Activated gamma-delta T cell (primary cell): ENCODE data around the gene NRG3.
"Not testable (repeated sequence)": the region's sequence is repeated elsewhere in the genome, so short reads cannot be mapped to it uniquely, and the experiment has no call there.

Experiments used
- DNase-seq: peaks from one replicate; lab custom pipeline; 2025; lab: John Stamatoyannopoulos, UW

The NRG3 gene

DNA sequence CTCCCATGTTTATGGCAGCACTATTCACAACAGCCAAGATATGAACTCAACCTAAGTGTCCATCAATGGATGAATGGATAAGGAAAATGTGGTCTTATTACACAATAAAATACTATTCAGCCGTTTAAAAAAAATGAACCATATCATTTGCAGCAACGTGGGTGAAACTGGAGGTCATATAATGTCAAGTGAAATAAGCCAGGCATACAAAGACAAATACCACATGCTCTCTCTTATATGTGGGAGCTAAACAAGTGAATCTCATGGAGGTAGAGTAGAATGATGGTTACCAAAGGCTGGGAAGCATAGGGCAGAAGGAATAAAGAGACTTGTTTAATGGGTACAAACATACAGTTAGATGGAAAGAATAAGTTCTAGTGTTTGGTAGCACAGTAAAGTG lies 699.1 kb downstream of the NRG3 start:
- no peak for DNase-seq

DNA sequence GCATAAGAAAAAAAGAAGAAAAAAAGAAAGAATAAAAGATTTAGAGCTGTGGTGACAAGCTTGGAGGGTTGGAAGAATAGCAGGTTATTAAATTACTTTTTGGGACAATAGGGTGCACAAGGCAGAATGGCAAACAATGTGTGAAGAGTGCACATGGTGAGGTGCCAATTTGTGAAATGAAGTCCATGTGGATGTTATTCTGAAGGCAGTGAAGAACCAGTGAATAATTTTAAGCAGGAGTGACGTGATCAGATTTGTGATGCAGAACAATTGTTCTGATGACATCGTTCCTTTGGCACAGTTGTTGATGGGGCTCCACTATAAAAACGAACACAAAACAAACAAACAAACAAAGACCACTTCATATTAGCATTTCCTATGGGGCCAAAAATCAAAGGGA lies 700.3 kb downstream of the NRG3 start:
- no peak for DNase-seq

DNA sequence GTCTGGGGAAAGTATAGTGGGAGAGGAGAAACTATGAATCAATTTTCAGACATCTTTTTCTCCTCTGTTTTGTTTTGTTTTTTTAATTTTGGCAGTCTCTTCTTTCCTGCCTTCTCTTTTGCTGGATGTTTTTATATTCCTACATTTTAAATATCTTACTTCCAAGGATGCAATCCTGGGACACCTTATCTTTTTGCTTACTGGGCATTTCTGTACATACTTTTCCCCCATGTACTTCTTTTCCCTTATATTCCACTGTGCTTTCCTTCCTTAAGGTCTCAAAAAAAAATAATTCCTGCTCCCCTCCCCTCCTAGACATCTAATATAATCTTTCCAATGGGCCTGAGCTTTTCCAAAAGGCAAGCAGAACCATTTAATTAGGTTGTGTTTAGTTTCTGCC lies 701.1 kb downstream of the NRG3 start:
- no peak for DNase-seq

DNA sequence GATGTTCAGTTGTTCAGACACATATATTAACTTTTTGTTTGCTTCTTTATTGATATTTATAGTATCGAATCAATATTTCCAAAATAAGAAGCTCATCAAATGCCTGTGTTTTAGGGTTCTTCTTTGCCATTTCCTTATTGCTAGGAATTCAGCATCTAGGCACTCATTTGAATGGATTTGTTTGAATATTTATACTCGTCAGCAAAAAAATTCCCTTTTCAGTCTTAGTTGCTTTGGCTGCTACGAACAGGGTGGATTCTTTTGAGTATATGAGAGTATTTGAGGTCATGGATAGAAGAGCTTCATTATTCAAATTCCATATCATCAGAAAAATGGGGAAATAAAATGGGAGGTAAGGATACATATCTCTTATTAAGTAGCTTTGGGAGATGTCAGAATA lies 706.9 kb downstream of the NRG3 start:
- no peak for DNase-seq

DNA sequence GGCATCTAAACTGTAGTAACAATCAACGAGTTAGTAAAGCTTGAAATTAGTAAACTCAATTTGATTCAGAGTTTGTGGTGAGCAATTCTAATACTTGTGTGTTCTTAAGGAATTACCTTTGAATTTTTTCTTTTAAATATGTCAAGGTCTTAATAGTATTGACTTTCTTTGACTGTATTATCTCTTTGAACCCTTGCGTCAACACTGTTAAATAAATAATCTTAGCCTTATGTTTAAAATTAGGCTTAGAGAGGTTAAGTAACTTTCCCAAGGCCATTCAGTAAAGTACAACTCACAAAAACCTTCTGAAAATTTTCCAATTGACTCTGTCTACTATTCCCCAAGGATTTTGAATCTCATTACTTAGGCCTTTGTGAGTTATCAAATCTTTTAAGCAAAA lies 716.4 kb downstream of the NRG3 start:
- DNase-seq = no peak

DNA sequence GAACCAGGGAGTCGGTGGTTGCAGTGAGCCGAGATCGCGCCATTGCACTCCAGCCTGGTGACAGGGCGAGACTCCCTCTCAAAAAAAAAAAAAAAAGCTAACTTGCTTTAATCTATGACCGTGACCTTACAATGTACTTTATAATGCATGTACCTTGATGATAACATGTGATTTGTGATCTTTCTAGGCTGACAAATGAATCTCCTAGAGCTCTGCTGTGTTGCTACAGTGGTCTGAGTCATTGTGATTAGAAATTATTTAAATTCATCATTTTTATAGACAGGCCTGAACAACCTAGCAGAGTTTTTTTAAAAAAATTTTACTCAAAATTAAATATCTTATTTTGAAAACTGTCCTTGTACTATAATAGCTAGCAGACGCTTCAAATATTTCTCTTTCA lies 722.8 kb downstream of the NRG3 start:
- DNase-seq = no peak

DNA sequence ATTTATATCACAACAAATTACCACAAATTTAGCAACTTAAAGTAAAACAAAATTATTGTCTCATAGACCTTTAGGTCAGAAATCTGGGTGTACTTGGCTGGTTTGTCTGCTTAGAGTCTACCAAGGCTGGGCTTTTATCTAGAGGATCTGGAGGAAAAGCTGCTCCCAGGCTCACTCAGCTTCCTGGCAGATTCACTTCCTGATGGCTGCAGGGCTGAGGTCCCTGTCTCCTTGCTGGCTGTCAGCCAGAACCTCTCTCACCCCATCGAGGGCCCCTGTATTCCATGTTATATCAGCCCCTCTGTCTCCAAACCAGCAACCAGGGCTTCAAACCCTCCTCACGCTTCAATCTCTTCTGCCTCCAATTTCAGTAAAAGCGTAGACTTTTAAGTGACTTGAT lies 734.9 kb downstream of the NRG3 start:
- DNase-seq = no peak

DNA sequence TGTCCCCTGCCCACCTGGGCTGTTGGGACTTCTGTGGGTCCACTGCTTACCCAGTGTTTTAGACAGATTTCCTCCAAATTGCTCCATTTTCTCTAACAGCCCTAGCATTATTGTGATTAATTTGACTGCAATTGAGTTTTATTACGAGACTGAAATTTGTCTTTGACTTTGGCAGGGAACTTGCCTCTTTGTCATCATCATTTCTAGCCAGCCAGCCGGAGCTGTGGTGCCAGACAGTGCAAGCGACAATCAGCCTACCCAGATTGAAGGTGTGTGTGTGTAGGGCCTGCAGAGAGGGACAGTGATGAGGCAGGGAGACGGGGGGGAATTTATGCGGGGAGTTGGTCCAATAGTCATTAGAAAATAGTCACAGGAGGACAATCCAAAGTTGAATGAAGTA lies 743.0 kb downstream of the NRG3 start:
- no peak for DNase-seq

DNA sequence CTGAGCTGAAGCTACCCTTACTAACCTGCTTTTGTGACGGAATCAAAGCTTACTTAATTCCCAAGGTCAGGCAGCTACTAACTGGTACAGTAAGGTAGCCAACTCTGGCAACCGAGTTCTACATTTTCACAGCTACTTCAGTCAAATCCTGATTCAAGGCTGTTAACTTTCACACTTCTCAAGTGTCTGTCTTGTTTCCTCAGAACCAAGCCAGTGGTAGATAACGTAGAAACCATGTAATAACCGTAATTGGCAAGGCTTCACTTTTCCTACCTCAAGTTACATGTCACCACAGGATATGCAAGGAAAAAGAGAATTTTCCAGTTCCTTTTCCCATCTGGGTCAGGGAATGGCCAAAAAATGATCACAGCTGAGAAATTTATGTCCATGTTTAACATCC lies 746.7 kb downstream of the NRG3 start:
- no peak for DNase-seq

DNA sequence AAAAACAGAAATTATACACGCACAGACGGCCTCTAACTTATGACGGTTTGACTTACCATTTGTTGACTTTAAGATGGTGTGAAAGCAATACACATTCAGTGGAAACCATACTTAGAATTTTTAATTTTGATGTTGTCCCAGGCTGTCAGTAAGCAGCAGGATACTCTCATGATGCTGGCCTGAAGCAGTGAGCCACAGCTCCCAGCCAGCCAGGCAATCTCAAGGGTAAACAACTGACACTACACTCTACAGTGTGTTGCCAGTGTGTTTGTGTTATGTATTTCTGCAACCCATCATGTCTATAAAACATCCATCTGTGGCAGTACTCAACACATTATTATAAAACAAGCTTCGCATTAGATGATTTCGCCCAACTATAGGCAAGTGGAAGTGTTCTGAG lies 747.5 kb downstream of the NRG3 start:
- no peak for DNase-seq

DNA sequence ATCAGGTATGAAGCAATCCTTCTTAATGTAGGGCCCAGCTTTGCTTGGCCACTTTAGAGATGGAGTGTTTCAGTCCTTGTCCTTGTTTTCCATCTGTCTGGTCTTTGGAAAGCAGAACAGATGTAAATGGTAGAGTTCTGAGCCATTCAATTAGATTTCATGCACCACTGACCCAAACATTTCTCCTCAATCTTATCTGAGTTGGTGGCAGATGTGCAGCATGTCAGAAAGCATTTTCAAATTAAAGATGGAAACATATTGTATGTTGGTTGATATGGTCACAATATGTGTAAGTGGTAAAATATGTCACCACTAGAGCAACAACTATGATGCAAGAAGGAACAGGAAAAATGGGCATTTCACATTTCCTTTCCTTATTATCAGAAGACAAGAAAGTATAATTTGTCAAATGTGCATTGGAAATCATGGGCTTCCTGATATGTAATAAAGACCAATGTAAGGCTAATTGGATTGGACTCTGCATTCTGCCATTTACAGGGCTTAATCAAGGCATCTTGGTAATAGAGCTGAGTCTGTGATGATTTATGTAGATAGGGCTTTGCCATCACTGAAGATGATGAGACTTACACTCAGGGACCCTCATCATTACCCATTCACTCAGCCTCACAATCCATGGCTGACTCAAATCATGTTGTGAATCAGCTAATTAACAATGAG lies 750.7 kb downstream of the NRG3 start:
- DNase-seq = no peak

DNA sequence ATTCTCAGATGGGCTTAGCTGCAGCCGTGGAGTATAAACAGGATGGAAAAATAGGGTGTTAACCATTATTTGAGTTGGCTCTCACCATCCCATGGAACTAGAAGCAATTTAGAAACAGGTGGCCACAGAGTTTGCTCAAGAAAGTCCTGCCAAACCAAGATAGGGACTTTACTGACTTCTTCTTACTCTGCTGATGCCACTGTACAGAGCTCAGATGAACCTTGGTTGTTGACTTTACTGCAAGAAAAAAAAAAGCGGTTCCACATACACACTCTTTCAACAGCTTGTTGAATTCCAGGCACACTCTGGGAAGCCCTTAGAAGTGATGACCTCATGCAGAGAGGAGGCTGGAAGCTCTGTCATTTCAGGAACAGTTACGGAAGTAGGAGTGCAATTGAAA lies 753.4 kb downstream of the NRG3 start:
- DNase-seq = no peak

DNA sequence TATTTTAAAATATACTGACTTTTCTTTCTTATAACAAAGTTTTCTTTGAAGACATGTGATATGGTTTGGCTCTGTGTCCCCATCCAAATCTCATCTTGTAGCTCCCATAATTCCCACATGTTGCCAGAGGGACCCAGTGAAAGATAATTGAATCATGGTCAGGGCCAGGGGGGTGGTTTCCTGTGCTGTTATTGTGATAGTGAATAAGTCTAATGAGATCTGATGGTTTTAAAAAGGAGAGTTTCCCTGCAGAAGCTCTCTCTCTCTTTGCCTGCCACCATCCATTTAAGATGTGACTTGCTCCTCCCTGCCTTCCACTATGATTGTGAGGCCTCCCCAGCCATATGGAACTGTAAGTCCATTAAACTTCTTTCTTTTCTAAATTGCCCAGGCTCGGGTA lies 768.1 kb downstream of the NRG3 start:
- no peak for DNase-seq

DNA sequence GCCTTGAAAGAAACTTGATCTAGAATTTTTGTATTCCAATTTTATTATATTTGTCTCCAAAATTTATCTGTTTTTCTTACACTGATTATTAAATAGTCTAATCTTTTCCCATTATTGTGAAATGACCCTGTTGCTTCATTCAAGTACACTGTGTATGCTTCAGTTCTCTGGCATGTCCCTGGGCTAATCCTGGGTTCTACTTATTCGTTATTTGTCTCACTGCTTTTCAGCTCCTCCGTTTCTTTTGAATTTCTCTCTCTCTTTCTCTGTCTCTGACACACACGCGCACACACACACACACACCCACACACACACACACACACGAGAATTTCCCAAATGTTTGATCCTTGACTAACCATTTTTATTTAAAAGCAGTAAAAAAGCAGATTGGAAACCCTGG lies 768.6 kb downstream of the NRG3 start:
- DNase-seq = no peak

DNA sequence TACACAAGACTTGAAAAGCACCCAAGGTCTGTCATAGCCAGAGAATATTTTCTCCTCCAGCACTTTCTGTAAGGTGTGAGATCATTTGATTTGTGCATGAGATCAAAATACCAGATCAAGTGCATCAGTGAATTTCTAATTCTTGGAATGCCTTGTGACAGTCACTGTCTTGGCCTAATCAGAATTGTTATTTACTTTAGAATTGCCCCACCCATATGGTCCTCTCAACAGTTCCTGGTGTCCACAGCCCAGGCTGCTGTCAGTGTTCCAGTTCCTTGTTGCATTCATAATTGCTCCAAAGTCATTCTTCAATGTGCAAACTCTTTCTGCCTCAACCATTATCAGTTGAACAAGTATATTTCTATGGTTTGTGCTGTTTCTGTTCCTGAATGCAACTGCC lies 770.2 kb downstream of the NRG3 start:
- no peak for DNase-seq

DNA sequence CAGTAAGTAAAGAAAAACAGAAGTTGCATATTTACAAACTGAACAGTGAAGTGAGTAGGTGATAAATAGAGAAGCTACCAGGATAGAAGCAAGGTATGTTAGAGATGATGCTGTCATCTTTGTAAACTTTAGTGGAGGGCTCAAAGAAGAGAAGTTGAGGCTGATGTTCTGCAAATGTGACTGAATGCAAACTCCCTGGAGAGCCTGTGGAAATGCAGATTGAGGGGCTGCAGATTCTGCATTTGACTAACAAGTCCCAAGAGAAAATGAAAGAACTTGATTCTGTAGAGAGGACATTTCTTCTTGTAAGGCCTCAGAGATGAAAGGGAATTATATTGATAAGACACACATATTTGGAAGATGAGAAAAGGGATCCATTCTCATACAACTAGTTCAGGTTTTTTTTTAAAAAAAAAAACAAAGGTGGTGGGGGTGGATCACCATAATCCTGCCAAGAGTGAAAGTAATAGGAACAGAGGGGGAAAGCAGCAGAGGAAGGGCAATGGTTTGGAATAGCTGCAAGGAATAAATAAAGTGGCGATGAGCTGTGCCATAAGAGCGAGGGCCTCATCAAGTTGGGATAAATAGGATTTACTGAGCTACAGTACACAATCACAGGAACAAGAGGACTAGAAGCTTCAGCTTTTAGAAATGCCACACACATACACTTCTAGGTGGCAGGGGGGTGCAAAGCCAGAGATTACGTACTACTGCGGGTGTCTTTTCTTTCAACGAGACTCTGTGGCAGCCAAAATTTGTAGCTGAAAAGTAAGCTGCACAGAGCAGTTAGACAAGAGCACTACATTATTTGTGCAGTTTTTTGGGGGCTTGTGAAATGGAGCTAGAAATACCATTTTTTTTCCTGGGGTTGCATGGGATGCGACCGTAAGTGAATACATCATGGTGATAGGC lies 778.5 kb downstream of the NRG3 start:
- no peak for DNase-seq

DNA sequence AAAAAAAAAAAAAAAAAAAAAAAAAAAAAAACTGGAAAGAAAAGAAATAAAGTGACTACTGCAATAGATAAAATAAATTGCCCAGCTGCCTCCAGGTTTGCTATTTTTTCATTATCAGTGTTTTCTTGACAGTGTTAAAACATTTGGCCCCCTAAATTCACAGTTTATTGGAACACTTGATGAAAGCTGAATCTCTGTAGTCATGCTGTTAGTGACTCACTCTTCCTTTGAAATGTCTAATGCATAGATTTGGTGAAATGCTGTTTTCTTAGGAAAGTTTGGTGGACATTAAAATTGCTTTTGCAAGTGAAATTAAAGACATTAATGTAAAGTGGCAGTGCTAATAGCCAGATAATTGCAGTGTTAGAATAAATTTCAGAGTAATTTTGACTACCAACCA lies 785.2 kb downstream of the NRG3 start:
- DNase-seq = no peak

DNA sequence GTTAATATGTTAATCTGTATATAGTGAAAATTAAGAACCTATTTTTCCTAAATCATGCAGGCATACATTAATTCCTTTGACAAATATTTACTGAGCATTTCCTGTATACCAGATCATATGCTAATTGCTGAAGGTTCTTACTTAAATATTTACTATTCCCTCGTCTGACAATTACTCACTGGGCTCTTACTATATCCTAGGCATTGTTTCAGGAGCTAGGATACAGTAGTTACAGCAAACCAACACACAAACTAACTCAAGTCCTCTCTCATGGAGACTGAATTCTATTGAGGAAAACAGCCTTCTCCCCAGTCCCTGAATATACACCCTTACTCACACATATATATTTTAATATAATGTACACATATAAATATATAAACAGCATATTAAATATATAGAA lies 786.0 kb downstream of the NRG3 start:
- no peak for DNase-seq

DNA sequence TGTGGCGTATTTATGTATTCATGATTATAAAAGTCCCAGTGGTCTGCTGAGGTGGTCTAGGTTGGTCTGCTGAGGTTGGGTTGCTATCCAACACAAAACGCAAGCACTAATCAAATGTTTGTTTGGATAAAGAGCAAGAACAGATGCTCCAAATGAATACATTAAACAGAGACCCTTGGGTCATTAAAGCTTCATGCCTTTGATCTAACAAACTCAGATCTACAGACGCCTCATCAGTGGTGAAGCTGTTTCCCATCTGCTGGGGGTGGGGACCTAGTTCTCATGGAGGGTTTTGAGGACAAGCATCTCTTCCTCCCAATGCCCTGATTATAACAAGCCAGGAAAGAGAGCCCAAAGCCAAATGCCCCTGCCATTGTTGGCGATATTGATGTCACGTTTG lies 786.7 kb downstream of the NRG3 start:
- no peak for DNase-seq

DNA sequence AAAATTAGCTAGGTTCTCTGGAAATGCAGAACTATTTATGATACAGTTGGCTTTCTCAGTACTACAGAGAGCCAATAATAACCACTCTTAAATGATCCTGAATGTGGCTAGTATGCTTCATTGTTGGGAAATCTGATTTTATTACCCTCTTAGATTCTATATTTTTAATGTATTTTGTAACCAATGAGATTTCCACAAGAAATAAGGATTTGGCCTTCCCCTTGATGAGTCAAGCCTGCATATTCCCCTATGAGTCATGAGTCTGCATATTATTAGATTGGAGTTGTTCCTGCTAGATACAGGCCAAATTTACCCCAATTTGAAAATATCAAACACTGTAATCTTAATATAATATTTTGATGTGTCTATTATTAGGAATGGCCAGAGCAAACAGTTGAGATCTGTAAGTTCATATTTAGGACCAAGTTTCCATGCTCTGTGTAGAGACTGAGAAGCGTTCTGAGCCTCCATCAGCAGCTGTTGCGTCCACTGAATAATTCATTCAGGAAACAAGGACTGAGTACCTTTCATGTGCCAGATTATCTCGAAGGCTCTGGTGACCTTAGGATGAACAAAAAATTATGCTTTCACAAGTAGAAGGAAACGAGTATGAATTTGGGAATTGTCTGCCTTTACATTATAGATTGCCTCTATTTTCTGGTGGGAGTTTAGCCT lies 793.4 kb downstream of the NRG3 start:
- no peak for DNase-seq

DNA sequence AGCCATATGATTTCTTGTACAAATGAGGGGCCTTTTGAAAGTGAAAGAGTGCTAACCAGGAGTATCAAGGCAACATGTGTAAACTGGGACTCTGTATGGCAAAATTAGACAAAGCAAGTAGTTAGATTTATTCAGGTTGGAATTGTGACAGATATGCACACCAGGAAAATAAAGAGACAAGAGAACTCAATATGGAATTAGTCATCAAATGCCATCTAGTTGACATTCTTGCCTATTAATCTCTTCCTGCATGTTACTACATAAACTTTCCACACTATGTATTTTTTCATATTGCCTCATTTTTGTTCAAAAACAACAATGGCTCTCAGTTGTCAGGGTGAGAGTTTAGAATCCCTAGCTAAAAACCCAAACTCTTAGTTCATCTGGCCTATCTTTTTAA lies 799.0 kb downstream of the NRG3 start:
- no peak for DNase-seq

DNA sequence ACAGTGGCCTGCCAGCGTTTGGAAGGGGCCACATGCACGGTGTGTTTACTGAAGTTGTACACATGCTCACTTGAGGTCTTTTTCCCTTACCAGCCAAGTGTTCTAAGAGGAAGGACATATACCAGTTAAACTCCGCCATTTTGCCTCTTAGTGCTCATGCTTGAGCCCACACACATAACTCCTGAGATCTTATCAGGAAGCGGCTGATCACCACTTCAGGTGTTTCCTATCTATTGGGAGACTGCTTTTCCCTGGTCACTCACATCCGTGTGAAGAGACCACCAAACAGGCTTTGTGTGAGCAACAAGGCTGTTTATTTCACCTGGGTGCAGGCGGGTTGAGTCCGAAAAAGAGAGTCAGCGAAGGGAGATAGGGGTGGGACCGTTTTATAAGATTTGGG lies 802.9 kb downstream of the NRG3 start:
- DNase-seq = not testable (repeated sequence)

DNA sequence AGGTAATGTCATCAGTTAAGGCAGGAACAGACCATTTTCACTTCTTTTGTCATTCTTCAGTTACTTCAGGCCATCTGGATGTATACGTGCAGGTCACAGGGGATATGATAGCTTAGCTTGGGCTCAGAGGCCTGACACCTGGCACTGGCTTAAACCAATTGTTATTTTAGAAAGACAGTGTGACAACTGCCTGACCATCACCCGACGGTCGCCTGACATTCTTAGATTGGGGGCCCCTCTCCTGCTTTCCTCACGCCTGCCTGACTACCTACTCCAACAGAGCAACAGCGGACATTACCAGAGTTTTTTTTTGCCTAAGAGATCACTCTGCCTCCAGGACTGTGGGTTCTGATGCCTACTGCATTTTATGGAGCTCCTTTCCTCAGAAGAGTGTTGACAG lies 803.5 kb downstream of the NRG3 start:
- DNase-seq = not testable (repeated sequence)
